ENCODE results near the gene FZR1. TPM values are rescaled to one million over a fixed set of nuclear protein-coding genes. Genes with fewer than 3 reads are reported as not detected.

The FZR1 gene
- total and polyA plus RNA-seq, 2 of the 13 experiments (the other 11 are each of a cell fraction or from before 2014, with no cell fraction given): 29.0 to 30.8 TPM

DNA sequence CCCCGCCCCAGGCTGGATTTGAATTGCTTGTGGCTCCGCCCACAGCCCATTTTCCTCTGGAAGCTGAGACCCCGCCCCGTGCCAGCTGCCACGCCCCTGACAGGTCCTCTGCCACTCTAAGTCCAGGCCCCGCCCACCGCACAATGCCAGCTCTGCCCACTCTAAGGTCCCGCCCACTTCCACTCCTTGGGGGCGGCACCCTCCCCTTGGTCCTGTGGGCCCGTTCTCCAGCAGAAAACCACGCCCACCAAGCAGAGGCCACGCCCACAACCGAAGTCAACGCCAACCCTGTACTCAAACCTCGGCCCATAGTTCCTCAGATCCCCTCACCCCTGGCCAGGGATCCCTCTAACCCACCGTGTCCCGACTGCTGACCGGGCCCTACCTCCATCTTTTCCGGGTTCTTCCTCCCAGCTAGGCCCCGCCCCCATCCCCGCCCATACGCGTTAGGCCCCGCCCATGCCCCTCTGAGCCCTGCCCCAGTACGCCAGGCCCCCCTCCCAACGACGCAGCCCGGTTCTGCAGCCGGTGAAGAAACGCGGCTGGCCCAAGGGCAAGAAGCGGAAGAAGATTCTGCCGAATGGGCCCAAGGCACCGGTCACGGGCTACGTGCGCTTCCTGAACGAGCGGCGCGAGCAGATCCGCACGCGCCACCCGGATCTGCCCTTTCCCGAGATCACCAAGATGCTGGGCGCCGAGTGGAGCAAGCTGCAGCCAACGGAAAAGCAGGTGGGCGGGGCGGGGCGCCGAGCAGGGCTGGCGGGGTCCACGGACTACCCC is 67.9 kb downstream of the FZR1 start (continued):
- TF ChIP-seq, protein P1, sequence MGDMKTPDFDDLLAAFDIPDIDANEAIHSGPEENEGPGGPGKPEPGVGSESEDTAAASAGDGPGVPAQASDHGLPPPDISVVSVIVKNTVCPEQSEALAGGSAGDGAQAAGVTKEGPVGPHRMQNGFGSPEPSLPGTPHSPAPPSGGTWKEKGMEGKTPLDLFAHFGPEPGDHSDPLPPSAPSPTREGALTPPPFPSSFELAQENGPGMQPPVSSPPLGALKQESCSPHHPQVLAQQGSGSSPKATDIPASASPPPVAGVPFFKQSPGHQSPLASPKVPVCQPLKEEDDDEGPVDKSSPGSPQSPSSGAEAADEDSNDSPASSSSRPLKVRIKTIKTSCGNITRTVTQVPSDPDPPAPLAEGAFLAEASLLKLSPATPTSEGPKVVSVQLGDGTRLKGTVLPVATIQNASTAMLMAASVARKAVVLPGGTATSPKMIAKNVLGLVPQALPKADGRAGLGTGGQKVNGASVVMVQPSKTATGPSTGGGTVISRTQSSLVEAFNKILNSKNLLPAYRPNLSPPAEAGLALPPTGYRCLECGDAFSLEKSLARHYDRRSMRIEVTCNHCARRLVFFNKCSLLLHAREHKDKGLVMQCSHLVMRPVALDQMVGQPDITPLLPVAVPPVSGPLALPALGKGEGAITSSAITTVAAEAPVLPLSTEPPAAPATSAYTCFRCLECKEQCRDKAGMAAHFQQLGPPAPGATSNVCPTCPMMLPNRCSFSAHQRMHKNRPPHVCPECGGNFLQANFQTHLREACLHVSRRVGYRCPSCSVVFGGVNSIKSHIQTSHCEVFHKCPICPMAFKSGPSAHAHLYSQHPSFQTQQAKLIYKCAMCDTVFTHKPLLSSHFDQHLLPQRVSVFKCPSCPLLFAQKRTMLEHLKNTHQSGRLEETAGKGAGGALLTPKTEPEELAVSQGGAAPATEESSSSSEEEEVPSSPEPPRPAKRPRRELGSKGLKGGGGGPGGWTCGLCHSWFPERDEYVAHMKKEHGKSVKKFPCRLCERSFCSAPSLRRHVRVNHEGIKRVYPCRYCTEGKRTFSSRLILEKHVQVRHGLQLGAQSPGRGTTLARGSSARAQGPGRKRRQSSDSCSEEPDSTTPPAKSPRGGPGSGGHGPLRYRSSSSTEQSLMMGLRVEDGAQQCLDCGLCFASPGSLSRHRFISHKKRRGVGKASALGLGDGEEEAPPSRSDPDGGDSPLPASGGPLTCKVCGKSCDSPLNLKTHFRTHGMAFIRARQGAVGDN (CRISPR knock-in tag; IDR thresholded peaks at IDR 0.05): peak; percentile 31; the same call in 1 of the 2 replicates
- TF ChIP-seq, protein P2, sequence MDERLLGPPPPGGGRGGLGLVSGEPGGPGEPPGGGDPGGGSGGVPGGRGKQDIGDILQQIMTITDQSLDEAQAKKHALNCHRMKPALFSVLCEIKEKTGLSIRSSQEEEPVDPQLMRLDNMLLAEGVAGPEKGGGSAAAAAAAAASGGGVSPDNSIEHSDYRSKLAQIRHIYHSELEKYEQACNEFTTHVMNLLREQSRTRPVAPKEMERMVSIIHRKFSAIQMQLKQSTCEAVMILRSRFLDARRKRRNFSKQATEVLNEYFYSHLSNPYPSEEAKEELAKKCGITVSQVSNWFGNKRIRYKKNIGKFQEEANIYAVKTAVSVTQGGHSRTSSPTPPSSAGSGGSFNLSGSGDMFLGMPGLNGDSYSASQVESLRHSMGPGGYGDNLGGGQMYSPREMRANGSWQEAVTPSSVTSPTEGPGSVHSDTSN (CRISPR knock-in tag; IDR thresholded peaks at IDR 0.05): peak; percentile 68
- TF ChIP-seq, protein P3, sequence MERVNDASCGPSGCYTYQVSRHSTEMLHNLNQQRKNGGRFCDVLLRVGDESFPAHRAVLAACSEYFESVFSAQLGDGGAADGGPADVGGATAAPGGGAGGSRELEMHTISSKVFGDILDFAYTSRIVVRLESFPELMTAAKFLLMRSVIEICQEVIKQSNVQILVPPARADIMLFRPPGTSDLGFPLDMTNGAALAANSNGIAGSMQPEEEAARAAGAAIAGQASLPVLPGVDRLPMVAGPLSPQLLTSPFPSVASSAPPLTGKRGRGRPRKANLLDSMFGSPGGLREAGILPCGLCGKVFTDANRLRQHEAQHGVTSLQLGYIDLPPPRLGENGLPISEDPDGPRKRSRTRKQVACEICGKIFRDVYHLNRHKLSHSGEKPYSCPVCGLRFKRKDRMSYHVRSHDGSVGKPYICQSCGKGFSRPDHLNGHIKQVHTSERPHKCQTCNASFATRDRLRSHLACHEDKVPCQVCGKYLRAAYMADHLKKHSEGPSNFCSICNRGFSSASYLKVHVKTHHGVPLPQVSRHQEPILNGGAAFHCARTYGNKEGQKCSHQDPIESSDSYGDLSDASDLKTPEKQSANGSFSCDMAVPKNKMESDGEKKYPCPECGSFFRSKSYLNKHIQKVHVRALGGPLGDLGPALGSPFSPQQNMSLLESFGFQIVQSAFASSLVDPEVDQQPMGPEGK (CRISPR knock-in tag; IDR thresholded peaks at IDR 0.05): peak; percentile 25; the same call in 1 of the 2 replicates
- TF ChIP-seq PCBP2 (optimal IDR thresholded peaks at IDR 0.05; ENCODE audit: low read depth, low read length, poor library complexity, severe bottlenecking): no peak
- no peak for TF ChIP-seq ZNF619 (CRISPR knock-in tag; IDR thresholded peaks at IDR 0.05)
- 0 out of 2 replicates have a peak, but pooled peaks have one; percentile 37 for TF ChIP-seq YEATS4 (CRISPR knock-in tag; IDR thresholded peaks at IDR 0.05; ENCODE audit: borderline replicate concordance)
- no peak for TF ChIP-seq NPAS2 (CRISPR knock-in tag; IDR thresholded peaks at IDR 0.05; ENCODE audit: borderline replicate concordance)
- peak; percentile 82 for TF ChIP-seq SP1 (IDR thresholded peaks at IDR 0.05)
- TF ChIP-seq SP1 (CRISPR knock-in tag; IDR thresholded peaks at IDR 0.05): peak; percentile 94
- TF ChIP-seq, protein P4, sequence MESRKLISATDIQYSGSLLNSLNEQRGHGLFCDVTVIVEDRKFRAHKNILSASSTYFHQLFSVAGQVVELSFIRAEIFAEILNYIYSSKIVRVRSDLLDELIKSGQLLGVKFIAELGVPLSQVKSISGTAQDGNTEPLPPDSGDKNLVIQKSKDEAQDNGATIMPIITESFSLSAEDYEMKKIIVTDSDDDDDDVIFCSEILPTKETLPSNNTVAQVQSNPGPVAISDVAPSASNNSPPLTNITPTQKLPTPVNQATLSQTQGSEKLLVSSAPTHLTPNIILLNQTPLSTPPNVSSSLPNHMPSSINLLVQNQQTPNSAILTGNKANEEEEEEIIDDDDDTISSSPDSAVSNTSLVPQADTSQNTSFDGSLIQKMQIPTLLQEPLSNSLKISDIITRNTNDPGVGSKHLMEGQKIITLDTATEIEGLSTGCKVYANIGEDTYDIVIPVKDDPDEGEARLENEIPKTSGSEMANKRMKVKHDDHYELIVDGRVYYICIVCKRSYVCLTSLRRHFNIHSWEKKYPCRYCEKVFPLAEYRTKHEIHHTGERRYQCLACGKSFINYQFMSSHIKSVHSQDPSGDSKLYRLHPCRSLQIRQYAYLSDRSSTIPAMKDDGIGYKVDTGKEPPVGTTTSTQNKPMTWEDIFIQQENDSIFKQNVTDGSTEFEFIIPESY (CRISPR knock-in tag; IDR thresholded peaks at IDR 0.05): peak; percentile 42; the same call in 1 of the 2 replicates
- TF ChIP-seq KLF13 (CRISPR knock-in tag; IDR thresholded peaks at IDR 0.05): no peak
- TF ChIP-seq SSRP1 (CRISPR knock-in tag; IDR thresholded peaks at IDR 0.05): no peak
- no peak for TF ChIP-seq IKZF1 (IDR thresholded peaks at IDR 0.05)
- TF ChIP-seq SOX6 (IDR thresholded peaks at IDR 0.05): no peak
- no peak for TF ChIP-seq SOX6 (CRISPR knock-in tag; IDR thresholded peaks at IDR 0.05)

All from HepG2 (cell line).